Breast epithelium (tissue), 4 donors: Measurements from ENCODE around the gene ZNF84. TPM values are rescaled to one million over a fixed set of nuclear protein-coding genes. Genes with fewer than 3 reads are reported as not detected.

ENCODE experiments used
- DNase-seq, 2 donors: peaks; one replicate each; pipeline ENCODE4 v3.0.0-alpha.2; 2019; ENCODE audit warnings: low spot score in 2 of 2
- H3K27ac ChIP-seq, 2 donors: fragments of 200-600 bp; sonication (generic) in 1 of 2; one replicate each; pipeline ENCODE4 v1.5.1; 2016 to 2019; ENCODE audit warnings: mild to moderate bottlenecking in 1 of 2
- H3K27me3 ChIP-seq, 2 donors: fragments of 200-600 bp; sonication (generic) in 1 of 2; one replicate each; pipeline versions ENCODE4 v1.5.1 to v1.6.0; 2017 to 2019; ENCODE audit warnings: control low read depth in 1 of 2, mild to moderate bottlenecking in 1 of 2
- H3K36me3 ChIP-seq: fragments of 200-600 bp; one replicate; pipeline ENCODE4 v1.5.1; 2019
- H3K4me1 ChIP-seq, 2 donors: fragments of 200-600 bp; sonication (generic); one replicate each; pipeline ENCODE4 v1.5.1; 2016 to 2019; ENCODE audit warnings: control low read depth in 1 of 2
- H3K4me3 ChIP-seq, 3 donors: fragments of 200-600 bp; sonication (generic); 1 replicate in 2 of 3; 2 replicates in 1 of 3; pipeline ENCODE4 v1.5.1; 2016 to 2019; ENCODE audit warnings: mild to moderate bottlenecking in 3 of 3, moderate library complexity in 2 of 3
- H3K9me3 ChIP-seq, 2 donors: fragments of 200-600 bp; sonication (generic) in 1 of 2; one replicate each; pipeline ENCODE4 v1.5.1; 2016 to 2019; ENCODE audit warnings: control low read depth in 1 of 2
- POLR2A ChIP-seq: fragments of 450-650 bp; IDR thresholded peaks from one replicate; pipeline ENCODE4 v1.6.1; 2016; ENCODE audit warnings: antibody characterized with exemption, mild to moderate bottlenecking, moderate library complexity
- POLR2AphosphoS5 ChIP-seq, 3 donors: sonication (generic); formaldehyde crosslinking; IDR thresholded peaks; one replicate each; pipeline ENCODE4 v1.6.1; 2017; ENCODE audit warnings: antibody characterized with exemption in 3 of 3
- intact Hi-C: fragments of 100-400 bp; cut with DNase I; formaldehyde crosslinking; loops from one replicate; pipeline ENCODE4 v1.15.1; 2023; ENCODE audit warnings: low total_unique reads
- total RNA-seq, 3 donors: library from RNA; depleted of rRNA; stranded (reverse); fragments of >200 nt; gene quantifications; one replicate each; pipeline ENCODE4 v1.1.0, GENCODE V29; 2016
- TF ChIP-seq, protein P1 (sequence below), 3 donors: fragments of 450-650 bp; IDR thresholded peaks; one replicate each; pipeline ENCODE4 v1.5.1; 2016 to 2017; ENCODE audit warnings: antibody characterized with exemption in 3 of 3, mild to moderate bottlenecking in 3 of 3, moderate library complexity in 3 of 3

Gene ZNF84
- total RNA-seq, result 10 to 100 TPM; 25.0 to 61.0 (median 29.2) TPM

DNA sequence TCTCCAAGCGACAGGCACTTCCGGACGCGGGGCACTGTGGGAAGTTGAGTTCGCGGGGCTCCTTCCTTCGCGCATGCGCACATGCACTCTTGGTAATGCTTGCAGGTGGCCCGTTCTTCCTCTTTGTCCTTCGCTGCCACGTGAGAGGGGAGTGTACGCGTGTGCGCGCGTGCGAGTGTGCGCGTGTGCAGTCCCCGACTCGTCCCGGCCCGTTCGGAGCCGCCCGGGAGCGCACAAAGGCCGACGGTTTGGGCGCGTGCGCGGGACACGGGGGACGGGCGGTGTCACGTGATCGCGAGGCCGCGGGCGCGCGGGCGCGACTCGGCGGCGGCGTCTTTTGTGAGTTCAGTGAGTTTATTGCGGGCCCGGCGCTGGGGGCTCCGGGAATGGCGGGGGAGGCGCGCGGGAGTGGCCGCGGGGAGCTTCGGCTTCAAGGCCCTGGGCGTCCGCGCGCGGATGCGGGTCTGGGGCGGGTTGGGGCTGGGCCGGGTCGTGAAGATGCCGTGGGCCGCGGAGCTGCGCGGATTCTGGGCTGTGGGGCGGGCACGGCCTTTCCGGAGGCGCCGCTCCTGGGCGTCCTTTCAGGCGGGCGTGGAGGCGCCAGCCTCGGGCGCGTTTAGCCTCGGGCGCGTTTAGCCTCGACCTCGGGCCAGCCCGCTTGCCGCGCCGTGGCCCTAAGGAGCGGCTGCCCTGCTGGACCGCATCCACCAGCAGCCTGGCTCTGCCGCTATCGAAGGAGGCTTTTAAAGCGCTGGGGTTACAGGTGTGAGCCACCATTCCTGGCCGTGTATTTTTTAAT is at the start of gene ZNF84:
Gene ZNF84 (plus strand): TSS at position 303 of the 799 bp plus-strand sequence. CDS start 3,959 bp downstream, outside the sequence.
- Histone ChIP-seq H3K9me3 (peaks cover 43 to 55% of the 10 kb centered on the region in 2 donors), H3K36me3 (peaks cover 4% of the 10 kb centered on the region), H3K4me3 (peak within 1 kb of the TSS; percentile 72 to 86 (median 74)), H3K27me3 (no peaks in the 10 kb centered on the region), H3K27ac (peak within 1 kb of the TSS; percentile 93 to 96), H3K4me1 (no peaks in the 10 kb centered on the region)
- intact Hi-C loops, result no loop called here
- DNase-seq, result peak; percentile 94 to 97
- peak; percentile 12 for TF ChIP-seq POLR2A
- peak; percentile 66 to 86 (median 84) for TF ChIP-seq POLR2AphosphoS5 (IDR thresholded peaks at IDR 0.05)
- TF ChIP-seq, protein P1, sequence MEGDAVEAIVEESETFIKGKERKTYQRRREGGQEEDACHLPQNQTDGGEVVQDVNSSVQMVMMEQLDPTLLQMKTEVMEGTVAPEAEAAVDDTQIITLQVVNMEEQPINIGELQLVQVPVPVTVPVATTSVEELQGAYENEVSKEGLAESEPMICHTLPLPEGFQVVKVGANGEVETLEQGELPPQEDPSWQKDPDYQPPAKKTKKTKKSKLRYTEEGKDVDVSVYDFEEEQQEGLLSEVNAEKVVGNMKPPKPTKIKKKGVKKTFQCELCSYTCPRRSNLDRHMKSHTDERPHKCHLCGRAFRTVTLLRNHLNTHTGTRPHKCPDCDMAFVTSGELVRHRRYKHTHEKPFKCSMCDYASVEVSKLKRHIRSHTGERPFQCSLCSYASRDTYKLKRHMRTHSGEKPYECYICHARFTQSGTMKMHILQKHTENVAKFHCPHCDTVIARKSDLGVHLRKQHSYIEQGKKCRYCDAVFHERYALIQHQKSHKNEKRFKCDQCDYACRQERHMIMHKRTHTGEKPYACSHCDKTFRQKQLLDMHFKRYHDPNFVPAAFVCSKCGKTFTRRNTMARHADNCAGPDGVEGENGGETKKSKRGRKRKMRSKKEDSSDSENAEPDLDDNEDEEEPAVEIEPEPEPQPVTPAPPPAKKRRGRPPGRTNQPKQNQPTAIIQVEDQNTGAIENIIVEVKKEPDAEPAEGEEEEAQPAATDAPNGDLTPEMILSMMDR (IDR thresholded peaks at IDR 0.05), result no peak

DNA sequence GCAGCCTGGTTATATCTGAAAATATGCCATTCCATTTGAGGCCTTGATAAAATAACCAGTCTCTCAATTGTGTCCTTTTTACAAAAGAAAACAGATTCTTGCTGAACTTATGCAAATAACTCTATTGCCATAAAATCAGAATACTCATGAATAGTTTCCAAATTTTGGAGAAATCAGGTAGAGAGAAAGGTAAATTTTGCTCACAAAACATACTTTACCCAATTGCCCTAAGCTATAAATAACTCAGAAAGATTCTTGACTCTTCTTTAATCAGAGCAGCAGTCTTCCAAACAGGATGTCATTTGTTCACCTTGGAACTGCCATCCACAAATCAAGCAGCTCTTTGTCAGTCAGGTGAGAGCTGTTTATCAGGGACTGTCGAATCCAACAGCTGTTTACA is 38.6 kb upstream of the ZNF84 start:
- TF ChIP-seq, protein P1 (IDR thresholded peaks at IDR 0.05), result no peak
- TF ChIP-seq POLR2A (no peak), POLR2AphosphoS5 (IDR thresholded peaks at IDR 0.05) (no peak)
- Histone ChIP-seq H3K4me3 (no peak overlapping the region), H3K9me3 (peaks cover 95 to 100% of the 10 kb centered on the region in 2 donors), H3K36me3 (no peaks in the 10 kb centered on the region), H3K27me3 (no peaks in the 10 kb centered on the region), H3K4me1 (no peaks in the 10 kb centered on the region), H3K27ac (no peak overlapping the region)
- intact Hi-C loops, result no loop called here
- DNase-seq, result no peak

DNA sequence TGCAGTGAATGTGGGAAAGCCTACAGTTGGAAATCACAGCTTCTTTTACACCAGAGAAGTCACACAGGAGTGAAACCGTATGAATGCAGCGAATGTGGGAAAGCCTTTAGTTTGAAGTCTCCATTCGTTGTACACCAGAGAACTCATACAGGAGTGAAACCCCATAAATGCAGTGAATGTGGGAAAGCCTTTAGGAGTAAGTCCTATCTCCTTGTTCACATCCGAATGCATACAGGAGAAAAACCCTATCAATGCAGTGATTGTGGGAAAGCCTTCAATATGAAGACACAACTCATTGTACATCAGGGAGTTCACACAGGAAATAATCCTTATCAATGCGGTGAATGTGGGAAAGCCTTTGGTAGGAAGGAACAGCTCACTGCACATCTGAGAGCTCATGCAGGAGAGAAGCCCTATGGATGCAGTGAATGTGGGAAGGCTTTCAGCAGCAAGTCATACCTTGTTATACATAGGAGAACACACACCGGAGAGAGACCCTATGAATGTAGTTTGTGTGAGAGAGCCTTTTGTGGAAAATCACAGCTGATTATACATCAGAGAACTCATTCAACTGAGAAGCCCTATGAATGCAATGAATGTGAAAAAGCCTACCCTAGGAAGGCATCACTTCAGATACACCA is 26.5 kb upstream of the ZNF84 start:
- Histone ChIP-seq H3K4me3 (peak overlapping the region in 1 of 3 donors; percentile 4), H3K27me3 (no peaks in the 10 kb centered on the region), H3K9me3 (peaks cover 74 to 99% of the 10 kb centered on the region in 2 donors), H3K4me1 (no peaks in the 10 kb centered on the region), H3K27ac (no peak overlapping the region), H3K36me3 (peaks cover 28% of the 10 kb centered on the region)
- TF ChIP-seq, protein P1 (IDR thresholded peaks at IDR 0.05), result no peak
- TF ChIP-seq POLR2AphosphoS5 (IDR thresholded peaks at IDR 0.05), result no peak
- TF ChIP-seq POLR2A, result no peak
- no peak for DNase-seq
- intact Hi-C loops, result no loop called here

DNA sequence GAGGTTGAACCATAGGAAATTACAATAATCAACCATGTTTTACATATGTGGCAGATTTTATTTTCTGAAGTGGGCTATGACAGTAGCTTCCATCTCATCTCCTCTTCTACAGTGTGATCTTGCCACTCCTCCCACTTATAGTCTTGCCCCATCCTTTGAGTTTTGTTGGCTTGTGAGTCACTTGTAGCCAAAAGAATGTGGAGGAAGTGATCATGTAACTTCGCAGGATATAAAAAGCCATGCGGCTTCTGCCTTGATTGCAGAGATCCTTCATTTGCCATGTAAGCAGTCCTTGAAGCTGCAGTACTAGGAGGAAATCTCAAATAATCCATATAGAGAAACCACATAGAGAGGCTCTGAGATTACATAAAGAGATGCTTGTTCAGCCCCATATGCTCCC is 13.7 kb upstream of the ZNF84 start:
- TF ChIP-seq, protein P1 (IDR thresholded peaks at IDR 0.05), result no peak
- TF ChIP-seq POLR2AphosphoS5 (IDR thresholded peaks at IDR 0.05) (no peak), POLR2A (no peak)
- DNase-seq, result no peak
- Histone ChIP-seq H3K9me3 (peaks cover 75 to 91% of the 10 kb centered on the region in 2 donors), H3K27me3 (no peaks in the 10 kb centered on the region), H3K4me3 (no peak overlapping the region), H3K27ac (no peak overlapping the region), H3K36me3 (no peaks in the 10 kb centered on the region), H3K4me1 (no peaks in the 10 kb centered on the region)
- intact Hi-C loops, result no loop called here

DNA sequence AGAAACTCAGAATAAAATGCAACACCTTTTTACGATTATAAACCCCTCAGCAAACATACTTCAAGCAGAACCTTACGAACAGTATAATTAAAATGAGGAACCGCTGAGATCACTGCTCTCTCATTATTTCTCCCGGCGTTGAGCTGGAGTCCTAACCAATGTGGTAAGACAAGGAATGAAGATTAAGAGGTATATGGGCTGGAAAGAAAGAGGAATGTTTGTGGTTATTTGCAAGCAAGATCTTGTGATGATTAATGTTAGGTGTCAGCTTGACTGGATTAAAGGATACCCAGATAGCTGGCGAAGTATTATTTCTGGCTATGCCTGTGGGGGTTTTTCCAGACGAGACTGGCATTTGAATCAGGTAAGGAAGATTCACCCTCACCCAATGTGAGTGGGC is 10.3 kb upstream of the ZNF84 start:
- Histone ChIP-seq H3K27ac (no peak overlapping the region), H3K4me1 (no peaks in the 10 kb centered on the region), H3K4me3 (no peak overlapping the region), H3K27me3 (no peaks in the 10 kb centered on the region), H3K9me3 (peaks cover 65 to 71% of the 10 kb centered on the region in 2 donors), H3K36me3 (no peaks in the 10 kb centered on the region)
- intact Hi-C loops, result no loop called here
- no peak for TF ChIP-seq POLR2AphosphoS5 (IDR thresholded peaks at IDR 0.05)
- TF ChIP-seq POLR2A, result no peak
- TF ChIP-seq, protein P1 (IDR thresholded peaks at IDR 0.05), result no peak
- DNase-seq, result no peak
